ENCODE results near the gene PXT1.
"Not testable (repeated sequence)": the region's sequence is repeated elsewhere in the genome, so short reads cannot be mapped to it uniquely, and the experiment has no call there.

PXT1 gene, protein sequence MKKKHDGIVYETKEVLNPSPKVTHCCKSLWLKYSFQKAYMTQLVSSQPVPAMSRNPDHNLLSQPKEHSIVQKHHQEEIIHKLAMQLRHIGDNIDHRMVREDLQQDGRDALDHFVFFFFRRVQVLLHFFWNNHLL

GRCh38 chr6:36442671-36443470, at the start of gene PXT1, which contains the start of gene KCTD20:
TSS of gene PXT1 (minus strand) at chr6:36442854. CDS start at chr6:36426082, 16,772 bp downstream.
TSS of gene KCTD20 (plus strand) at chr6:36443000. CDS start at chr6:36470098, 27,098 bp downstream.
- no peak for DNase-seq (ENCODE audit: low read depth)

DNA sequence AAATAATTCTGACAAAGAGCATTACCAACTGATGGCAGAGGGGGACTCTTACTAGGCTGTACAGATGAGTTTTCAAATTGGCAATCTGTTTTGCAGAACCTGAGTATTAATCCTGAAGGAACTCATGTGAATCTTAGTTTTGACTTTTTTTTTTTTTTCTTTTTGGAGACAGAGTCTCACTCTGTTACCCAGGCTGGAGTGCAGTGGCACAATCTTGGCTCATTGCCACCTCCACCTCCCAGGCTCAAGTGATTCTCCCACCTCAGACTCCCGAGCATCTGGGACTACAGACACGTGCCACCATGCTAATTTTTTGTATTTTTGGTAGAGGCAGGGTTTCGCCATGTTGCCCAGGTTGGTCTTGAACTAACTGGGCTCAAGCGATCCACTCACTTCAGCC, 49.4 kb upstream of the PXT1 start:
- DNase-seq (ENCODE audit: low read depth) = no peak

GRCh38 chr6:36491378-36491965, 48.8 kb upstream of the PXT1 start:
- DNase-seq (ENCODE audit: low read depth) = no peak

- DNase-seq (ENCODE audit: low read depth) = no peak
These were observed 46.8 kb upstream of the PXT1 start for GRCh38 chr6:36489426-36489825.

- no peak for DNase-seq (ENCODE audit: low read depth)
These were observed 45.6 kb upstream of the PXT1 start for GRCh38 chr6:36488221-36488620.

DNA sequence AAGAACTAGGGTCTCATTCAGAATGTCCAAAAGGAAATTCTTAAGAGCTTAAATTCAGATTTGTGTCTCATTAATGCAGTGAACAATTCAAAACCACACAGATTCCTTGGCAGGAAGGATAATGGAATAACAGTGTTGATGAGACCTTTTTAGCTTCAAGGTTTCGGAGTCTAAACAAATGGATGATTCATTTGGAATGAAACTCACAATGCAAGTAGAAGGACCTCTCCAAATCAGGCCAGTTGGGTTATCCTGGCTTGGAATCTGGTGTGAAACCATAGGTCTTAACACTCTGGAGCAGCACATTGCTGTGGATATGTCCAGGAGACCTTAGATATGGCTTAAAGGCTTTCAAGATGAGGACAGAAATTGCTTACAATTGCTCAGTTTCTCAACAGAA, 45.0 kb upstream of the PXT1 start:
- no peak for DNase-seq (ENCODE audit: low read depth)

- DNase-seq (ENCODE audit: low read depth) = no peak
These were observed 42.1 kb upstream of the PXT1 start for GRCh38 chr6:36484736-36485135.

DNA sequence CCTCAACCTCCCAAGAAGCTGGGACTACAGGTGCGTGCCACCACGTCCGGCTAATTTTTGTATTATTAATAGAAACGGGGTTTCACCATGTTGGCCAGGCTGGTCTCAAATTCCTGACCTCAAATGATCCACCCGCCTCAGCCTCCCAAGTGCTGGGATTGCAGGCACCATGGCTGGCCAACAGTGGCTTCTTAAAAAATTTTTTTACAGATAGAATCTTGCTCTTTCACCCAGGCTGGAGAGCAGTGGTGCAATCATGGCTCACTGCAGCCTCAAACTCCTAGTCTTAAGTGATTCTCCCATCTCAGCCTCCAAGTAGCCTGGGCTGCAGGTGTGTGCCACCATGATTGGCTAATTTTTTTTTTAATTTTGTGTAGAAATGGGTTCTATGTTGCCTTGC, 40.7 kb upstream of the PXT1 start:
- not testable (repeated sequence) for DNase-seq (ENCODE audit: low read depth)

- DNase-seq (ENCODE audit: low read depth) = no peak
These were observed 36.6 kb upstream of the PXT1 start for GRCh38 chr6:36479256-36479655.

DNA sequence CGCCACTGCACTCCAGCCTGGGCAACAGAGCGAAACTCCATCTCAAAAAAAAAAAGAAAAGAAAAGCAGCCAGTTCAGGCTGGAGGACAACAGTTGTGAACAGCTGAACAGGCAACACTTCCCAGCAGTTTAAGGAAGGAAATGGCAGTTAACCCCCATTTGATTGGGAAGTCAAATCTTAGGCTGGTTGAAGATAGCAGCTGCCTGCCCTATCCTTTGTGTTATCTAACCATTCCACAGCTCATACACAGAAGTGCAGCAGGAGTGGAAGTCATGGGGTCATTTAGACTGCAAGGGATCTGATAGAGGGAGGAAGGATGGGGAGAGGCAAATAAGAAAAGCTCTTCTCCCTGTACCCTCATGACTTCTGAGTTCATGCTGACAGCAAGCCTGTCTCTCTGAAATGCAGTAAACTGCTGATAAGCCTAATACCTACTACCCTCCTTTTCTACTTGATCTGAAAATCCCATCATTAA, 35.4 kb upstream of the PXT1 start:
- no peak for DNase-seq (ENCODE audit: low read depth)

- DNase-seq (ENCODE audit: low read depth) = no peak
These were observed 27.3 kb upstream of the PXT1 start for GRCh38 chr6:36469946-36470345.

GRCh38 chr6:36469148-36469661, 26.6 kb upstream of the PXT1 start:
- no peak for DNase-seq (ENCODE audit: low read depth)

- no peak for DNase-seq (ENCODE audit: low read depth)
These were observed 25.0 kb upstream of the PXT1 start for GRCh38 chr6:36467625-36468024.

DNA sequence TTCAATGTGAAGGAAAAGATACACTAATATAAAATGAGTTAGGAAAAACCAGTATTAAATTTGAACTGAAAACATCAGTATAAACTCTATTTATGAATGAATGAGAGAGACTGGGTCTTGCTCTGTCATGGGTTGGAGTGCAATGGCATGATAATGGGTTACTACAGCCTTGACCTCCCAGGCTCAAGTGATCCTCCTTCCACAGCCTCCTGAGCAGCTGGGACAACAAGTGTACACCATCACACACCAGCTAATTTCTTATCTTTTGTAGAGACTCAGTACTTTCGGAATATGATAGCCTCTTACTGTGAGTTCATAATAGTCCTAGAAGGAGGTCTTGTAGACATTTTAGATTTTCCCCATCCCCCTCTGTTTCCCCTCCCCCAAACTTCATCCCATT, 21.6 kb upstream of the PXT1 start:
- DNase-seq (ENCODE audit: low read depth) = no peak

DNA sequence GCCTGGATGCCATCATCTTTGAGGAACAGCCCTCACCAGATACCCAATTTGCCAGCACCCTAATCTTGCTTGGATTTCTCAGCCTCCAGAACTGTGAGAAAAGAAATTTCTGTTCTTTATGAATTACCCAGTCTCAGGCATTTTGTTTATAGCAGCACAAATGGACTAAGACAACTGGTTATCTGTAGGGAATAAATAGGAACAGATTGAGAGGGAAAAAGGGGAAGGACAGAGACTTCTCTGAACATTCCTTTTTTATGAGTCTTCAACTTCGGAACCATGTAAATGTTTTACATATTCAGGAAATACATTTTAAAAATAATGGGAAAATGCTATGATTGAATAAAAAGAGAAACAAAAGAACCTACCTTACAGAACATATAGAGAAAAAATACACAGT, 21.0 kb upstream of the PXT1 start:
- DNase-seq (ENCODE audit: low read depth) = no peak

DNA sequence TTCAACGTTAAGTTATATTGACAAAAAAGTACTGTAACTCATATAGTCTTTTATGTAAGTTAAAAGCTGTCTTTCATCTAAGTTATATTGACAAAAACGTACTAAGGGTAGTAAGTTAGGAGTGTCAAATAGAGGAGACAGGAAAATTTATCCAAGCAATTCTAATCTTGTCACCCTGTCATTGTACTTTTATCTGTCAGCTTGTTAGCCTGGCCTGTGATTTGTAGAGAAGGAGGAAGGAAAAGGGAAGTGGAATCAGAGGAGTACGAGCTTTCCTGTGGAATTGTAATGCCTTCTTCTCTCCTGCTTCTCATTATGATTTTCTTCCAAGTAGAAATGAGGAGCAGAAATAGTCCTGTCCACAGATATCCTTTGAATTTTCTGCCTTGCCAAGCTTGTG, 19.0 kb upstream of the PXT1 start:
- no peak for DNase-seq (ENCODE audit: low read depth)

DNA sequence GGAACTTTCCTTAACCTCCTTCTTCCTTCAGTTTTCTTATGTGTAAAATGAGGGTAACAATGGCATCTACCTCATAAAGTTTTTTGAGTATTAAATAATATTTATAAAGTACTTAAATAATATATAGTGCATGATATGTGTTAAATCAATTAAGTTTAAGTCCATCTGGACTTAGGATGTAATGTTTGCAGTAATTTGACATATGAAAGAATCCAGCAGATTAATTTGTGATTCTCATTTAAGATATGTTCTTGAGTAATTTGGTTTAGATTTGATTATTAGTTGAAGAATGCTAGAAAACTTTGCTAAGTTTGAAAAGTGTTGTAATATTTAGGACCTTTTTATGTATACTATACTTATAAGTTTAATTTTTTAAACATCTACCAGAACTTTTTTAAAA, 18.3 kb upstream of the PXT1 start:
- DNase-seq (ENCODE audit: low read depth) = no peak

DNA sequence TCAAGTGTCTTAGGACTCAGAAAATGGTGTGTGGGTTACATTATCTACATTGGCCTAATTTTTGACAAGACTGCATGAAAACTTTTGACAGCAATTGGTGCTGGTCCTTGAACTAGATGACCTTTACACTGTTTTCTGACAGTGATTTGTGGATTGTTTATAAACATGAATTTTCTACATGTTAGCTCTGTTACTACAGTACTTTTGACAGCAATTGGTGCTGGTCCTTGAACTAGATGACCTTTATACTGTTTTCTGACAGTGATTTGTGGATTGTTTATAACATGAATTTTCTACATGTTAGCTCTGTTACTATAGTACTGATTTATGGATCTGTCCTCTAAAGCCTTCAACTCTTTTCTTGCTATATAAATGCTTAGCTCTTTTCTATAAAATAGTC, 16.8 kb upstream of the PXT1 start:
- no peak for DNase-seq (ENCODE audit: low read depth)

DNA sequence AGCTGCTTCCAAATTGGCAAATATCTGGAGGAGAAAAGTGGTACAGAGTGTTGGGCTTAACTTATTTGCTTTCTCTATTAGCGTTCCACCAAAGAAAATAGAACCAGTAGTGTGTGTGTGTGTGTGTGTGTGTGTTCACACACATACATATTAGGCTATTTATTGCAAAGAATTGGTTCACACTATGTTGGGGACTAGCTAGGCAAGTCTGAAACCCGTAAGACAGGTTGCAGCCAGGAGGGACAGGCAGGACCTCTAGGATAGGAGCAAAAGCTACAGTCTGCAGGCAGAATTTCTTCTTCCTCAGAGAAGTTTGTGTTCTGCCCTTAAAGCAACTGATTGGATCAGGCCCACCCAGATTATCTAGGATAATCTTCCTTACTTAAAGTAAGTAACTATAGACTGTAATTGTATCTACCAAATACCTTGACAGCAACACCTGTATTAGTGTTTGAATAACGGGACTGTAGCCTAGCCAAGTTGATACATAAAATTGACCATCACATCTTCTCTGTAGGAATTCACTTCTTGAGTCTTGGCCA, 12.9 kb upstream of the PXT1 start:
- no peak for DNase-seq (ENCODE audit: low read depth)

GRCh38 chr6:36452897-36453296, 10.2 kb upstream of the PXT1 start:
- DNase-seq (ENCODE audit: low read depth) = not testable (repeated sequence)

DNA sequence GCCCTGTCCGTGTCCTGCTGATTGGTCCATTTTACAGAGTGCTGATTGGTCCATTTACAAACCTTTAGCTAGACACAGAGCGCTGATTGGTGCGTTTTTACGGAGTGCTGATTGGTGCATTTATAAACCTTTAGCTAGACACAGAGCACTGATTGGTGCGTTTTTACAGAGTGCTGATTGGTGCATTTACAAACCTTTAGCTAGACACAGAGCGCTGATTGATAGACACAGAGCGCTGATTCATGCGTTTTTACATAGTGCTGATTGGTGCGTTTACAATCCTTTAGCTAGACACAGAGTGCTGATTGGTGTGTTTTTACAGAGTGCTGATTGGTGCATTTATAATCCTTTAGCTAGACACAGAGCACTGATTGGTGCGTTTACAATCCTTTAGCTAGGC, 6.5 kb upstream of the PXT1 start:
- not testable (repeated sequence) for DNase-seq (ENCODE audit: low read depth)

GRCh38 chr6:36445621-36446020, 3.0 kb upstream of the PXT1 start:
- no peak for DNase-seq (ENCODE audit: low read depth)

DNA sequence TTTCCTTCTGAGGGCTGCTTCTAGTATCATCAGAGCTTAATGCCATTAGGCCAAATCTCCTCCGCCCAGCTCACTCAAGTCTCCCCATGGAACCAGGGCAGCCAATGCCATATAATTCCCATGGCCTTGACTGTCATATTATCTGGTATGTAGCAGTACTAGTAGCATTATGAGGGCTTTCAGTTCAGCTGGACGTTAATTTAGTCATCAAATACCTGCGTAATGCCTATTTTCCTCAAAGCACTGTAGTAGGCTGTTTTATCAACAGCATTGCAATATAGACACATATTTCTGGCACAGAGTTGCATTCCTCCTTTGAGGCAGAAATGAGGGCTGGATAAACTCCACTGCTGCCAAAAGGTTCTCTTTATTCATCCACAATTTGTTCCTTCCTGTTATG, 1.8 kb upstream of the PXT1 start:
- peak; percentile 63 for DNase-seq (ENCODE audit: low read depth)
